Tibial nerve (tissue), 4 donors: ENCODE measurements around the gene TRIM23. TPM values are rescaled to one million over a fixed set of nuclear protein-coding genes. Genes with fewer than 3 reads are reported as not detected.
"Not testable (repeated sequence)": the region's sequence is repeated elsewhere in the genome, so short reads cannot be mapped to it uniquely, and the experiment has no call there.

Experiments used
- DNase-seq, 2 donors: peaks; one replicate each; pipeline ENCODE4 v3.0.0-alpha.2; 2019; ENCODE audit warnings: low spot score in 2 of 2
- H3K27ac ChIP-seq, 4 donors: fragments of 200-600 bp; sonication (generic) in 3 of 4; one replicate each; pipeline ENCODE4 v1.5.1; 2017 to 2019; ENCODE audit warnings: mild to moderate bottlenecking in 1 of 4
- H3K27me3 ChIP-seq, 2 donors: fragments of 200-600 bp; sonication (generic) in 1 of 2; one replicate each; pipeline versions ENCODE4 v1.5.1 to v1.6.0; 2017 to 2019
- H3K36me3 ChIP-seq, 3 donors: fragments of 200-600 bp; sonication (generic); one replicate each; pipeline ENCODE4 v1.5.1; 2018 to 2019
- H3K4me1 ChIP-seq, 4 donors: fragments of 200-600 bp; sonication (generic) in 3 of 4; one replicate each; pipeline ENCODE4 v1.5.1; 2017 to 2019
- H3K4me3 ChIP-seq, 4 donors: fragments of 200-600 bp; sonication (generic) in 3 of 4; one replicate each; pipeline ENCODE4 v1.5.1; 2017 to 2019; ENCODE audit warnings: mild to moderate bottlenecking in 1 of 4, moderate library complexity in 1 of 4
- H3K9me3 ChIP-seq, 4 donors: fragments of 200-600 bp; sonication (generic) in 3 of 4; one replicate each; pipeline ENCODE4 v1.5.1; 2017 to 2019
- EP300 ChIP-seq, 2 donors: sonication (generic); formaldehyde crosslinking; IDR thresholded peaks; one replicate each; pipeline ENCODE4 v1.6.1; 2017; ENCODE audit warnings: antibody characterized with exemption in 2 of 2, mild to moderate bottlenecking in 1 of 2
- POLR2A ChIP-seq, 2 donors: fragments of 450-650 bp; IDR thresholded peaks; one replicate each; pipeline ENCODE4 v1.6.1; 2017; ENCODE audit warnings: antibody characterized with exemption in 2 of 2, mild to moderate bottlenecking in 2 of 2, moderate library complexity in 2 of 2
- WGBS, 2 donors: methylation state at CpG; one replicate each; pipeline ENCODE4 v1.1.5; 2018; 5-methylcytosine and 5-hydroxymethylcytosine counted together
- total RNA-seq, 4 donors: library from RNA; depleted of rRNA; stranded (reverse); fragments of >200 nt; gene quantifications; one replicate each; pipeline ENCODE4 v1.1.0, GENCODE V29; 2016
- TF ChIP-seq, protein P1 (sequence below), 5 experiments: fragments of 200-600 bp in 3 of 5; fragments of 450-650 bp in 2 of 5; sonication (generic) in 3 of 5; IDR thresholded peaks; one replicate each; pipeline ENCODE4 v1.5.1; 2016 to 2019; ENCODE audit warnings: antibody characterized with exemption in 5 of 5, mild to moderate bottlenecking in 3 of 5, moderate library complexity in 2 of 5

Gene TRIM23
- total RNA-seq, 4 donors from 2014 or later = 17.7 to 24.5 (median 20.8) TPM

DNA sequence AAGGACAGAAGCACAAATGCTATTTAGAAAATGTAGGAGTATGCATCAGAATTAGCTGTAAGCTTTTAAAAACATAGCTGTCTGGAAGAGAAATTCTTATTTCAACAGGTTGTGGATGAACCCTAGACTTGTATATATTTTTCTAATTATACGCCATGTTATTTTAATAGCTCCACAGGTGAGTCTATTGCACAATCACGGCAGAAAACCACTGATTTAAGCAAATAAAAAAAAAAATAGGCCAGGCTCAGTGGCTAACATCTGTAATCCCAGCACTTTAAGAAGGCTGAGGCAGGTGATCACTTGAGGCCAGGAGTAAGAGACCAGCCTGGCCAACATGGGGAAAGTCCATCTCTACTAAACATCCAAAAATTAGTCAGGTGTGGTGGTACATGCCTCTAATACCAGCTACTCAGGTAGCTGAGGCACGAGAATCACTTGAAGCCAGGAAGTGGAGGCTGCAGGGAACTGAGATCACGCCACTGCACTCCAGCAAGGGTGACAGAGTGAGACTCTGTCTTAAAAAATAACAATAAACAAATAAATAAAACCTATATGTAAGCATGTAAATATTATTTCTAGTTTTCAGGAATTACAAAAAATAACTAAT, 11.7 kb downstream of the TRIM23 start:
- Histone ChIP-seq H3K27me3 (no peaks in the 10 kb centered on the region), H3K4me1 (no peaks in the 10 kb centered on the region), H3K27ac (no peak overlapping the region), H3K9me3 (no peaks in the 10 kb centered on the region), H3K36me3 (peaks cover 0 to 91% (median 17%) of the 10 kb centered on the region in 3 donors), H3K4me3 (no peak overlapping the region)
- 91 to 94% methylated on average over 4 of the region's 4 CpGs for WGBS, 2 donors
- no peak for TF ChIP-seq POLR2A (IDR thresholded peaks at IDR 0.05)
- no peak for TF ChIP-seq EP300 (IDR thresholded peaks at IDR 0.05)
- TF ChIP-seq, protein P1, sequence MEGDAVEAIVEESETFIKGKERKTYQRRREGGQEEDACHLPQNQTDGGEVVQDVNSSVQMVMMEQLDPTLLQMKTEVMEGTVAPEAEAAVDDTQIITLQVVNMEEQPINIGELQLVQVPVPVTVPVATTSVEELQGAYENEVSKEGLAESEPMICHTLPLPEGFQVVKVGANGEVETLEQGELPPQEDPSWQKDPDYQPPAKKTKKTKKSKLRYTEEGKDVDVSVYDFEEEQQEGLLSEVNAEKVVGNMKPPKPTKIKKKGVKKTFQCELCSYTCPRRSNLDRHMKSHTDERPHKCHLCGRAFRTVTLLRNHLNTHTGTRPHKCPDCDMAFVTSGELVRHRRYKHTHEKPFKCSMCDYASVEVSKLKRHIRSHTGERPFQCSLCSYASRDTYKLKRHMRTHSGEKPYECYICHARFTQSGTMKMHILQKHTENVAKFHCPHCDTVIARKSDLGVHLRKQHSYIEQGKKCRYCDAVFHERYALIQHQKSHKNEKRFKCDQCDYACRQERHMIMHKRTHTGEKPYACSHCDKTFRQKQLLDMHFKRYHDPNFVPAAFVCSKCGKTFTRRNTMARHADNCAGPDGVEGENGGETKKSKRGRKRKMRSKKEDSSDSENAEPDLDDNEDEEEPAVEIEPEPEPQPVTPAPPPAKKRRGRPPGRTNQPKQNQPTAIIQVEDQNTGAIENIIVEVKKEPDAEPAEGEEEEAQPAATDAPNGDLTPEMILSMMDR (IDR thresholded peaks at IDR 0.05) = no peak
- DNase-seq = no peak

DNA sequence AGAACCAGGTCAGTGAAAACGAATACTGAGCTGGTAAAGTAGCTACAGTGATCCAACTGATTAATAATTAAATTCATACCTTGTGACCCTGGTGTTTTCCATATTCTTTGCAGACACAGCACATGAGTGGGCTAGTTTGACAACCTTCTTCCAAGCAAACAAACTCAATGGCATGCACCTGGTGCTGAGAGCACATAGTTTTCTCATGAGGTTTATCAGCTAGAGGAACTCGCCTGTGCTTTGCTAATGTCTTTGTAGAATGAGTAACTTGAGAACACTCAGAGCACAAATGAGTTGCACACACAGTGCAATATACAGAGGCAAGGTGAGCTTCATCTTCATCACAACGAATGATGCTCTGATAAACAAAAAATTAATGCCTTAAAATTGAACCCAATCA, 12.6 kb downstream of the TRIM23 start:
- no peak for DNase-seq
- no peaks in the 10 kb centered on the region for H3K27me3 ChIP-seq
- 89 to 93% methylated on average over 3 of the region's 3 CpGs for WGBS, 2 donors
- no peaks in the 10 kb centered on the region for H3K9me3 ChIP-seq
- H3K36me3 ChIP-seq = peaks cover 0 to 92% (median 23%) of the 10 kb centered on the region in 3 donors
- TF ChIP-seq EP300 (IDR thresholded peaks at IDR 0.05) = no peak
- no peak for TF ChIP-seq POLR2A (IDR thresholded peaks at IDR 0.05)
- TF ChIP-seq, protein P1 (IDR thresholded peaks at IDR 0.05) = no peak
- H3K4me3 ChIP-seq = no peak overlapping the region
- no peaks in the 10 kb centered on the region for H3K4me1 ChIP-seq
- H3K27ac ChIP-seq = no peak overlapping the region

DNA sequence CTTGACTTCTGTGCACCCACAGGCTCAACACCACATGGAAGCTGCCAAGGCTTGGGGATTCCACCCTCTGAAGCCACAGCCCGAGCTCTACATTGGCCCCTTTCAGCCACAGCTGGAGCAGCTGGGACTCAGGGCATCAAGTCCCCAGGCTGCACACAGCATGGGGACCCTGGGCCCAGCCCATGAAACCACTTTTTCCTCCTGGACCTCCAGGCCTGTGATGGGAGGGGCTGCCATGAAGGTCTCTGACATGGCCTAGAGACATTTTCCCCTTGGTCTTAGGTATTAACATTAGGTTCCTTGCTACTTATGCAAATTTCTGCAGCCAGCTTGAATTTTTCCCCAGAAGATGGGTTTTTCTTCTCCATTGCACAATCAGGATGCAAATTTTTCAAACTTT, 22.4 kb downstream of the TRIM23 start:
- not testable (repeated sequence) for DNase-seq, H3K4me3 ChIP-seq, H3K4me1 ChIP-seq, H3K27me3 ChIP-seq, H3K9me3 ChIP-seq, H3K27ac ChIP-seq
- peaks cover 4 to 92% (median 9%) of the 10 kb centered on the region in 3 donors for H3K36me3 ChIP-seq
- 100% methylated on average over 1 of the region's 1 CpG for WGBS, 2 donors

DNA sequence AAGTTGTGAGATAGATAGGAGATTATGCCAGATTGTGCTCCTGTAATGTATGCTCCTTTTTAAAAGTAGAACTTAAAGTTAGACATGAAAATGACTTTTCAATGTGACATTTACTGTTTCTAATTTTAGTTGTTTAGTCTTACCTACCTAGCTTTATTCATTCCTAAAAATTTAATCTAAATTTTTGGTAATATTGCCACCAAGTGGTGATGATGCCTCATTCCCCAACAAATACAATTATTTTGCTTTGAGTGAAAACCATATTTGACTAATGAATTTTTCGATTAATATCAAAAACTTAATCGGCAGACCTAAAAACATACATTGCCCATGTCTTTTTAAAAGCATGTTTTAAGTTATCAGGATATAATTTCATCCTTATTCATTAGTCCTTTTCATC, 35.4 kb downstream of the TRIM23 start:
- TF ChIP-seq, protein P1 (IDR thresholded peaks at IDR 0.05) = no peak
- H3K36me3 ChIP-seq = peaks cover 0 to 92% (median 12%) of the 10 kb centered on the region in 3 donors
- H3K4me3 ChIP-seq = no peak overlapping the region
- no peak for DNase-seq
- H3K4me1 ChIP-seq = peaks cover 0 to 8% (median 0%) of the 10 kb centered on the region in 4 donors
- 90 to 99% methylated on average over 2 of the region's 2 CpGs for WGBS, 2 donors
- H3K27ac ChIP-seq = no peak overlapping the region
- no peaks in the 10 kb centered on the region for H3K9me3 ChIP-seq
- H3K27me3 ChIP-seq = no peaks in the 10 kb centered on the region

DNA sequence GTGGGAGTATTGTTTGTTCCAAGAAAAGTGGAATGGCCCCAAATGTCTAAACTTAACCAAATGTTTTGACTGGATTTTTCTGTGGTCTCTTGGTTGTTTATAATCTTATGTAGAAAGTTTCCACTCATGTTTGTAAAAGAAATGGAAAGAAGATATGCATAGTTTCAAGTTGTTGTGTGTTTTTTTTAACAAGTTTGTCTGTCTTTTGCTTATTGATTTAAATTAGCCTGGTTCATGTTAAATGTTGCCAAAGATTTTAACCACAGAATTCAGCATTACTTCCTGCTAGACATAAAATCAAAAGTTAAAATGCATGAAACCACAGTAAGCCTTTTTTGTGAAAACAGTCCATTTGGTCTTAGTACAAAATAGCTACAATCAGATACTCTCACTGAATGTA, 47.0 kb downstream of the TRIM23 start:
- H3K9me3 ChIP-seq = no peaks in the 10 kb centered on the region
- peaks cover 0 to 5% (median 0%) of the 10 kb centered on the region in 4 donors for H3K4me1 ChIP-seq
- DNase-seq = no peak
- no peak overlapping the region for H3K4me3 ChIP-seq
- no peak overlapping the region for H3K27ac ChIP-seq
- peaks cover 0 to 66% (median under 1%) of the 10 kb centered on the region in 3 donors for H3K36me3 ChIP-seq
- TF ChIP-seq, protein P1 (IDR thresholded peaks at IDR 0.05) = no peak
- TF ChIP-seq POLR2A (IDR thresholded peaks at IDR 0.05) = no peak
- no peak for TF ChIP-seq EP300 (IDR thresholded peaks at IDR 0.05)
- no peaks in the 10 kb centered on the region for H3K27me3 ChIP-seq
